IMR-90 (cell line): ENCODE measurements around the gene ZNF598.

Experiments used
- CEBPB ChIP-seq: IDR thresholded peaks from 2 replicates; pipeline ENCODE4 v1.6.1; 2012; ENCODE audit warnings: low read depth, low read length, improper control_type of control experiment
- CTCF ChIP-seq: conservative IDR thresholded peaks from 2 replicates; pipeline ENCODE4 v1.5.1; 2012; ENCODE audit warnings: mild to moderate bottlenecking, low read depth, low read length, improper control_type of control experiment
- MAFK ChIP-seq: IDR thresholded peaks from 2 replicates; pipeline ENCODE4 v1.6.1; 2012; ENCODE audit warnings: low read depth, low read length, improper control_type of control experiment
- MXI1 ChIP-seq: IDR thresholded peaks from 2 replicates; pipeline ENCODE4 v1.6.1; 2012; ENCODE audit warnings: low read depth, mild to moderate bottlenecking, low read length, moderate library complexity, borderline replicate concordance
- NFE2L2 ChIP-seq: fragments of 150-350 bp; IDR thresholded peaks from 2 replicates; pipeline ENCODE4 v1.6.1; 2016; ENCODE audit warnings: low read depth, mild to moderate bottlenecking, low read length
- POLR2A ChIP-seq: IDR thresholded peaks from 2 replicates; pipeline ENCODE4 v1.6.1; 2012; ENCODE audit warnings: mild to moderate bottlenecking, low read depth, low read length
- RAD21 ChIP-seq: IDR thresholded peaks from 2 replicates; pipeline ENCODE4 v1.6.1; 2012; ENCODE audit warnings: low read length, improper control_type of control experiment
- RCOR1 ChIP-seq: IDR thresholded peaks from 2 replicates; pipeline ENCODE4 v1.6.1; 2012; ENCODE audit warnings: mild to moderate bottlenecking, low read length, improper control_type of control experiment; ENCODE audit not compliant: insufficient replicate concordance
- RFX5 ChIP-seq: IDR thresholded peaks from 2 replicates; pipeline ENCODE4 v1.8.0; 2012; ENCODE audit warnings: low read depth, mild to moderate bottlenecking, low read length, moderate library complexity
- SMC3 ChIP-seq: fragments of 150-350 bp; IDR thresholded peaks from 2 replicates; pipeline ENCODE4 v1.6.1; 2016; ENCODE audit warnings: low read depth, mild to moderate bottlenecking, antibody characterized with exemption, low read length, moderate library complexity
- USF2 ChIP-seq: fragments of 150-350 bp; IDR thresholded peaks from 2 replicates; pipeline ENCODE4 v1.6.1; 2017; ENCODE audit warnings: mild to moderate bottlenecking, antibody characterized with exemption, low read length, low read depth

- TF ChIP-seq CTCF: no peak
- TF ChIP-seq CEBPB: no peak
- TF ChIP-seq POLR2A: no peak
- TF ChIP-seq RCOR1: no peak
- TF ChIP-seq MXI1: no peak
- TF ChIP-seq NFE2L2: no peak
- TF ChIP-seq RFX5: no peak
- no peak for TF ChIP-seq RAD21
- TF ChIP-seq SMC3: no peak
- no peak for TF ChIP-seq USF2
- no peak for TF ChIP-seq MAFK
Measured at GRCh38 chr16:2037647-2038381, 28.2 kb upstream of the ZNF598 start.
